ENCODE data around the gene DMRTB1. TPM values are rescaled to one million over a fixed set of nuclear protein-coding genes. Genes with fewer than 3 reads are reported as not detected.

DMRTB1 gene
- total and polyA plus RNA-seq, 2 donors, result 0.02 TPM; not detected in 1

- no peak overlapping the region for H3K27ac ChIP-seq (ENCODE audit: low read depth in 1 of 2, low read length in 1 of 2)
- no peaks in the 10 kb centered on the region for H3K9me3 ChIP-seq (ENCODE audit: control insufficient read depth in 2 of 2, insufficient read depth in 1 of 2, low read length in 1 of 2)
- no peaks in the 10 kb centered on the region for H3K36me3 ChIP-seq (ENCODE audit: control insufficient read depth in 2 of 2, insufficient read depth in 2 of 2, low read length in 1 of 2)
- H3K4me3 ChIP-seq (ENCODE audit: low read length in 2 of 2), result no peak overlapping the region
- H3K27me3 ChIP-seq (ENCODE audit: control insufficient read depth in 2 of 2, insufficient read depth in 1 of 2, low read length in 1 of 2), result peaks cover 0 to 2% of the 10 kb centered on the region in 2 donors
- H3K4me1 ChIP-seq (ENCODE audit: control insufficient read depth in 2 of 2, insufficient read depth in 2 of 2, low read length in 2 of 2), result no peaks in the 10 kb centered on the region
- DNase-seq (ENCODE audit: low read depth in 6 of 9, low spot score in 9 of 9), result no peak
- WGBS, result 99% methylated on average over 2 of the region's 2 CpGs
Measured at GRCh38 chr1:53468374-53468773, 9.2 kb downstream of the DMRTB1 start.

- Histone ChIP-seq H3K27ac (ENCODE audit: low read depth in 1 of 2, low read length in 1 of 2) (no peak overlapping the region), H3K27me3 (ENCODE audit: control insufficient read depth in 2 of 2, insufficient read depth in 1 of 2, low read length in 1 of 2) (peaks cover 0 to 2% of the 10 kb centered on the region in 2 donors), H3K4me1 (ENCODE audit: control insufficient read depth in 2 of 2, insufficient read depth in 2 of 2, low read length in 2 of 2) (no peaks in the 10 kb centered on the region), H3K4me3 (ENCODE audit: low read length in 2 of 2) (no peak overlapping the region), H3K9me3 (ENCODE audit: control insufficient read depth in 2 of 2, insufficient read depth in 1 of 2, low read length in 1 of 2) (no peaks in the 10 kb centered on the region), H3K36me3 (ENCODE audit: control insufficient read depth in 2 of 2, insufficient read depth in 2 of 2, low read length in 1 of 2) (no peaks in the 10 kb centered on the region)
- 96% methylated on average over 5 of the region's 5 CpGs for WGBS
- DNase-seq (ENCODE audit: low read depth in 6 of 9, low spot score in 9 of 9), result no peak
Measured at GRCh38 chr1:53469373-53469772, 10.2 kb downstream of the DMRTB1 start.

- H3K9me3 ChIP-seq (ENCODE audit: control insufficient read depth in 2 of 2, insufficient read depth in 1 of 2, low read length in 1 of 2), result no peaks in the 10 kb centered on the region
- H3K27ac ChIP-seq (ENCODE audit: low read depth in 1 of 2, low read length in 1 of 2), result no peak overlapping the region
- 71% methylated on average over 28 of the region's 28 CpGs for WGBS
- DNase-seq (ENCODE audit: low read depth in 6 of 9, low spot score in 9 of 9), result peak in 1 of 9 donors; percentile 9
- H3K27me3 ChIP-seq (ENCODE audit: control insufficient read depth in 2 of 2, insufficient read depth in 1 of 2, low read length in 1 of 2), result peaks cover 0 to 2% of the 10 kb centered on the region in 2 donors
- H3K4me1 ChIP-seq (ENCODE audit: control insufficient read depth in 2 of 2, insufficient read depth in 2 of 2, low read length in 2 of 2), result no peaks in the 10 kb centered on the region
- H3K36me3 ChIP-seq (ENCODE audit: control insufficient read depth in 2 of 2, insufficient read depth in 2 of 2, low read length in 1 of 2), result no peaks in the 10 kb centered on the region
- H3K4me3 ChIP-seq (ENCODE audit: low read length in 2 of 2), result no peak overlapping the region
Measured at GRCh38 chr1:53470155-53470554, 11.0 kb downstream of the DMRTB1 start.

GRCh38 chr1:53470584-53470983 is 11.4 kb downstream of the DMRTB1 start:
- no peak for DNase-seq (ENCODE audit: low read depth in 6 of 9, low spot score in 9 of 9)
- 91% methylated on average over 19 of the region's 19 CpGs for WGBS
- no peak overlapping the region for H3K4me3 ChIP-seq (ENCODE audit: low read length in 2 of 2)

GRCh38 chr1:53471000-53471399 is 11.8 kb downstream of the DMRTB1 start:
- H3K27ac ChIP-seq (ENCODE audit: low read depth in 1 of 2, low read length in 1 of 2), result no peak overlapping the region
- peaks cover 0 to 4% of the 10 kb centered on the region in 2 donors for H3K27me3 ChIP-seq (ENCODE audit: control insufficient read depth in 2 of 2, insufficient read depth in 1 of 2, low read length in 1 of 2)
- H3K4me3 ChIP-seq (ENCODE audit: low read length in 2 of 2), result no peak overlapping the region
- H3K4me1 ChIP-seq (ENCODE audit: control insufficient read depth in 2 of 2, insufficient read depth in 2 of 2, low read length in 2 of 2), result no peaks in the 10 kb centered on the region
- 99% methylated on average over 9 of the region's 9 CpGs for WGBS
- H3K9me3 ChIP-seq (ENCODE audit: control insufficient read depth in 2 of 2, insufficient read depth in 1 of 2, low read length in 1 of 2), result no peaks in the 10 kb centered on the region
- no peaks in the 10 kb centered on the region for H3K36me3 ChIP-seq (ENCODE audit: control insufficient read depth in 2 of 2, insufficient read depth in 2 of 2, low read length in 1 of 2)
- no peak for DNase-seq (ENCODE audit: low read depth in 6 of 9, low spot score in 9 of 9)

More at GRCh38 chr1:53470584-53470983, 11.4 kb downstream of the DMRTB1 start:
- no peaks in the 10 kb centered on the region for H3K4me1 ChIP-seq (ENCODE audit: control insufficient read depth in 2 of 2, insufficient read depth in 2 of 2, low read length in 2 of 2)
- H3K9me3 ChIP-seq (ENCODE audit: control insufficient read depth in 2 of 2, insufficient read depth in 1 of 2, low read length in 1 of 2), result no peaks in the 10 kb centered on the region
- peaks cover 0 to 3% of the 10 kb centered on the region in 2 donors for H3K27me3 ChIP-seq (ENCODE audit: control insufficient read depth in 2 of 2, insufficient read depth in 1 of 2, low read length in 1 of 2)
- H3K27ac ChIP-seq (ENCODE audit: low read depth in 1 of 2, low read length in 1 of 2), result no peak overlapping the region
- H3K36me3 ChIP-seq (ENCODE audit: control insufficient read depth in 2 of 2, insufficient read depth in 2 of 2, low read length in 1 of 2), result no peaks in the 10 kb centered on the region

GRCh38 chr1:53473463-53473862 is 14.3 kb downstream of the DMRTB1 start:
- Histone ChIP-seq H3K27me3 (ENCODE audit: control insufficient read depth in 2 of 2, insufficient read depth in 1 of 2, low read length in 1 of 2) (peaks cover 0 to 7% of the 10 kb centered on the region in 2 donors), H3K4me1 (ENCODE audit: control insufficient read depth in 2 of 2, insufficient read depth in 2 of 2, low read length in 2 of 2) (no peaks in the 10 kb centered on the region), H3K4me3 (ENCODE audit: low read length in 2 of 2) (no peak overlapping the region), H3K36me3 (ENCODE audit: control insufficient read depth in 2 of 2, insufficient read depth in 2 of 2, low read length in 1 of 2) (no peaks in the 10 kb centered on the region), H3K27ac (ENCODE audit: low read depth in 1 of 2, low read length in 1 of 2) (no peak overlapping the region), H3K9me3 (ENCODE audit: control insufficient read depth in 2 of 2, insufficient read depth in 1 of 2, low read length in 1 of 2) (no peaks in the 10 kb centered on the region)
- DNase-seq (ENCODE audit: low read depth in 6 of 9, low spot score in 9 of 9), result no peak
- 87% methylated on average over 3 of the region's 3 CpGs for WGBS

- no peak for DNase-seq (ENCODE audit: low read depth in 6 of 9, low spot score in 9 of 9)
Measured at GRCh38 chr1:53475664-53476063, 16.5 kb downstream of the DMRTB1 start.

GRCh38 chr1:53476579-53476978 is 17.4 kb downstream of the DMRTB1 start:
- Histone ChIP-seq H3K36me3 (ENCODE audit: control insufficient read depth in 2 of 2, insufficient read depth in 2 of 2, low read length in 1 of 2) (no peaks in the 10 kb centered on the region), H3K4me1 (ENCODE audit: control insufficient read depth in 2 of 2, insufficient read depth in 2 of 2, low read length in 2 of 2) (no peaks in the 10 kb centered on the region), H3K9me3 (ENCODE audit: control insufficient read depth in 2 of 2, insufficient read depth in 1 of 2, low read length in 1 of 2) (no peaks in the 10 kb centered on the region), H3K4me3 (ENCODE audit: low read length in 2 of 2) (no peak overlapping the region), H3K27me3 (ENCODE audit: control insufficient read depth in 2 of 2, insufficient read depth in 1 of 2, low read length in 1 of 2) (peaks cover 0 to 5% of the 10 kb centered on the region in 2 donors), H3K27ac (ENCODE audit: low read depth in 1 of 2, low read length in 1 of 2) (no peak overlapping the region)
- 88% methylated on average over 8 of the region's 8 CpGs for WGBS
- DNase-seq (ENCODE audit: low read depth in 6 of 9, low spot score in 9 of 9), result no peak

More at GRCh38 chr1:53475664-53476063, 16.5 kb downstream of the DMRTB1 start:
- H3K4me3 ChIP-seq (ENCODE audit: low read length in 2 of 2), result no peak overlapping the region
- no peaks in the 10 kb centered on the region for H3K9me3 ChIP-seq (ENCODE audit: control insufficient read depth in 2 of 2, insufficient read depth in 1 of 2, low read length in 1 of 2)
- H3K27me3 ChIP-seq (ENCODE audit: control insufficient read depth in 2 of 2, insufficient read depth in 1 of 2, low read length in 1 of 2), result peaks cover 0 to 5% of the 10 kb centered on the region in 2 donors
- 93% methylated on average over 7 of the region's 7 CpGs for WGBS
- no peaks in the 10 kb centered on the region for H3K36me3 ChIP-seq (ENCODE audit: control insufficient read depth in 2 of 2, insufficient read depth in 2 of 2, low read length in 1 of 2)
- no peaks in the 10 kb centered on the region for H3K4me1 ChIP-seq (ENCODE audit: control insufficient read depth in 2 of 2, insufficient read depth in 2 of 2, low read length in 2 of 2)
- no peak overlapping the region for H3K27ac ChIP-seq (ENCODE audit: low read depth in 1 of 2, low read length in 1 of 2)

- no peak overlapping the region for H3K4me3 ChIP-seq (ENCODE audit: low read length in 2 of 2)
Measured at GRCh38 chr1:53477651-53478501, 18.7 kb downstream of the DMRTB1 start.

More at GRCh38 chr1:53477651-53478501, 18.7 kb downstream of the DMRTB1 start:
- WGBS, result 96% methylated on average over 12 of the region's 12 CpGs
- DNase-seq (ENCODE audit: low read depth in 6 of 9, low spot score in 9 of 9), result no peak
- Histone ChIP-seq H3K4me1 (ENCODE audit: control insufficient read depth in 2 of 2, insufficient read depth in 2 of 2, low read length in 2 of 2) (no peaks in the 10 kb centered on the region), H3K9me3 (ENCODE audit: control insufficient read depth in 2 of 2, insufficient read depth in 1 of 2, low read length in 1 of 2) (no peaks in the 10 kb centered on the region), H3K36me3 (ENCODE audit: control insufficient read depth in 2 of 2, insufficient read depth in 2 of 2, low read length in 1 of 2) (no peaks in the 10 kb centered on the region), H3K27me3 (ENCODE audit: control insufficient read depth in 2 of 2, insufficient read depth in 1 of 2, low read length in 1 of 2) (peaks cover 0 to 5% of the 10 kb centered on the region in 2 donors), H3K27ac (ENCODE audit: low read depth in 1 of 2, low read length in 1 of 2) (no peak overlapping the region)

Data from thymus (tissue), 11 donors.